ENCODE data around the gene AADAC. TPM values are rescaled to one million over a fixed set of nuclear protein-coding genes. Genes with fewer than 3 reads are reported as not detected.
A peak's percentile ranks its signal among the peaks of the same experiment; 100 is the strongest.

Gene AADAC
- total and polyA plus RNA-seq, 9 donors = 0.21 to 40.6 (median 0.38) TPM; not detected in 5

DNA sequence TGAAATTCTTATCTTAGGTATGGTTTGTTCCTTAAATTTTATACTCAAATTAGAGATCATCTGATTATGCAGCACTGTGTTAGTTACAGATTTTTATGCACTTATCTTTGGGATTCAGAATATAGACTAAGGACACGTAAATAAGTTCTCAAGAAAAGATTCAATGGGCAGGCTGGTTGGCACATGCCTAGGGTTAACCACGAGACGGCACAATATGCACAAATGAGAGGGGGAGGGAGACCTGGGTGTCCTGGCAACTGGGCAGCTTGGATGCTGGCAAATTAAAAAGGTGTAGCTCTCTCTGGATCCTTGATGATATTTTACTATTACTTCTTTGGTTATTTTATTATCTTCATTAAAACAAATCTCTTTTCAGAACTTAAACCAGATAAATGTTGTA is 672 bp downstream of the AADAC start:
- no peak overlapping the region for H3K27ac ChIP-seq
- TF ChIP-seq, protein P1, sequence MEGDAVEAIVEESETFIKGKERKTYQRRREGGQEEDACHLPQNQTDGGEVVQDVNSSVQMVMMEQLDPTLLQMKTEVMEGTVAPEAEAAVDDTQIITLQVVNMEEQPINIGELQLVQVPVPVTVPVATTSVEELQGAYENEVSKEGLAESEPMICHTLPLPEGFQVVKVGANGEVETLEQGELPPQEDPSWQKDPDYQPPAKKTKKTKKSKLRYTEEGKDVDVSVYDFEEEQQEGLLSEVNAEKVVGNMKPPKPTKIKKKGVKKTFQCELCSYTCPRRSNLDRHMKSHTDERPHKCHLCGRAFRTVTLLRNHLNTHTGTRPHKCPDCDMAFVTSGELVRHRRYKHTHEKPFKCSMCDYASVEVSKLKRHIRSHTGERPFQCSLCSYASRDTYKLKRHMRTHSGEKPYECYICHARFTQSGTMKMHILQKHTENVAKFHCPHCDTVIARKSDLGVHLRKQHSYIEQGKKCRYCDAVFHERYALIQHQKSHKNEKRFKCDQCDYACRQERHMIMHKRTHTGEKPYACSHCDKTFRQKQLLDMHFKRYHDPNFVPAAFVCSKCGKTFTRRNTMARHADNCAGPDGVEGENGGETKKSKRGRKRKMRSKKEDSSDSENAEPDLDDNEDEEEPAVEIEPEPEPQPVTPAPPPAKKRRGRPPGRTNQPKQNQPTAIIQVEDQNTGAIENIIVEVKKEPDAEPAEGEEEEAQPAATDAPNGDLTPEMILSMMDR (IDR thresholded peaks at IDR 0.05) = no peak
- TF ChIP-seq POLR2A (IDR thresholded peaks at IDR 0.05) (no peak), EP300 (IDR thresholded peaks at IDR 0.05) (no peak)
- no peak for DNase-seq
- no peaks in the 10 kb centered on the region for H3K36me3 ChIP-seq
- intact Hi-C loops (cut with DNase I) = no loop called here
- 90 to 94% (median 93%) methylated on average over 3 of the region's 3 CpGs for WGBS, 3 donors
- no peaks in the 10 kb centered on the region for H3K27me3 ChIP-seq
- H3K4me3 ChIP-seq = no peak overlapping the region
- no peaks in the 10 kb centered on the region for H3K4me1 ChIP-seq (ENCODE audit: insufficient read depth)
- no peaks in the 10 kb centered on the region for H3K9me3 ChIP-seq

- peak in 2 of 5 donors; percentile 29 to 30 for DNase-seq
- no peaks in the 10 kb centered on the region for H3K4me1 ChIP-seq (ENCODE audit: insufficient read depth)
- intact Hi-C loops (cut with DNase I) = no loop called here
- H3K9me3 ChIP-seq = no peaks in the 10 kb centered on the region
- H3K27ac ChIP-seq = no peak overlapping the region
- H3K4me3 ChIP-seq = no peak overlapping the region
- no peaks in the 10 kb centered on the region for H3K27me3 ChIP-seq
- TF ChIP-seq EP300 (IDR thresholded peaks at IDR 0.05) (no peak), POLR2A (IDR thresholded peaks at IDR 0.05) (no peak)
- 24 to 33% (median 25%) methylated on average over 3 of the region's 3 CpGs for WGBS, 3 donors
- no peaks in the 10 kb centered on the region for H3K36me3 ChIP-seq
Observed at GRCh38 chr3:151816091-151816604, 2.2 kb downstream of the AADAC start.

DNA sequence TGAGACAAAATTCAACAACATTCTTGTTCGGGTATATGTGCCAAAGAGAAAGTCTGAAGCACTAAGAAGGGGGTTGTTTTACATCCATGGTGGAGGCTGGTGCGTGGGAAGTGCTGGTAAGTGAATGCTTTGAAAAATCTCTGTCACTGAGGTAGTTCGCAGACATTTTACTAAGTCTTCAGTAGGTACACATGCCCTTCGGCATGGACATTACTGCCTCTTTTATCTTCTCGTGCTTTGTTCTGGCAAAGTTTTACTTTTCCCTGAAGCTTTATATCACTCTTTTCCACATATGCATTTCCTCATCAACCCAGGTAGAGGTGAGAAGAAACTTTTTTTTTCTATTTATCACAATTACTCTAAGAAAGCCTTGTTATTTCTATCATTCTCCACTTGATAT is 3.6 kb downstream of the AADAC start:
- intact Hi-C loops (cut with DNase I) = no loop called here
- H3K27ac ChIP-seq = no peak overlapping the region
- DNase-seq = no peak
- no peaks in the 10 kb centered on the region for H3K27me3 ChIP-seq
- no peaks in the 10 kb centered on the region for H3K4me1 ChIP-seq (ENCODE audit: insufficient read depth)
- H3K9me3 ChIP-seq = no peaks in the 10 kb centered on the region
- H3K4me3 ChIP-seq = no peak overlapping the region
- TF ChIP-seq EP300 (IDR thresholded peaks at IDR 0.05) = no peak
- TF ChIP-seq, protein P1 (IDR thresholded peaks at IDR 0.05) = no peak
- no peak for TF ChIP-seq POLR2A (IDR thresholded peaks at IDR 0.05)
- H3K36me3 ChIP-seq = no peaks in the 10 kb centered on the region
- WGBS, 3 donors = 85 to 91% (median 89%) methylated on average over 5 of the region's 5 CpGs

- WGBS, 3 donors = 94 to 97% (median 97%) methylated on average over 4 of the region's 4 CpGs
- no peak for DNase-seq
- Histone ChIP-seq H3K36me3 (no peaks in the 10 kb centered on the region), H3K27me3 (no peaks in the 10 kb centered on the region), H3K4me3 (no peak overlapping the region), H3K9me3 (no peaks in the 10 kb centered on the region), H3K4me1 (ENCODE audit: insufficient read depth) (no peaks in the 10 kb centered on the region), H3K27ac (no peak overlapping the region)
- intact Hi-C loops (cut with DNase I) = no loop called here
- no peak for TF ChIP-seq EP300 (IDR thresholded peaks at IDR 0.05)
- no peak for TF ChIP-seq POLR2A (IDR thresholded peaks at IDR 0.05)
- TF ChIP-seq, protein P1 (IDR thresholded peaks at IDR 0.05) = no peak
Observed at GRCh38 chr3:151818361-151818760, 4.4 kb downstream of the AADAC start.

DNA sequence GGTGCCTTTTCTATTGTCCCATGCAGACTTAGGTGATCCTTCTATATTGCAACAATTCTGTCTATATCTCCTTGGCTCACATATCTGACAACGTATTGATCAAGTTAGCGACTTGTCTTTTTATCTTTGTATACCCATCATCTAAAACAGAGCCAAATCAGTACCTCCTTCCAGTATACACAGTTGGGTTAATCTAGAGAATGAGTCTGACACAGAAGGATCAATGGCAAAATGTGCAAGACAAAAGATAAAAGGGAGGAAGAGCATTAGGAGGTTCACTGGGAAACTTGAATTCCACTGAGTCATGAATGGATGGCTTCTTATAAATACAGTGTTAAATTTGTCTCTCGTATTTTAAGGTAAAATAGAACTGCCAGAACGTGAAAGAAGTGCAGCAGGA is 6.0 kb downstream of the AADAC start:
- Histone ChIP-seq H3K4me1 (ENCODE audit: insufficient read depth) (no peaks in the 10 kb centered on the region), H3K36me3 (no peaks in the 10 kb centered on the region), H3K27ac (no peak overlapping the region), H3K9me3 (no peaks in the 10 kb centered on the region), H3K4me3 (no peak overlapping the region), H3K27me3 (no peaks in the 10 kb centered on the region)
- 87 to 90% (median 89%) methylated on average over 4 of the region's 4 CpGs for WGBS, 3 donors
- TF ChIP-seq POLR2A (IDR thresholded peaks at IDR 0.05) (no peak), EP300 (IDR thresholded peaks at IDR 0.05) (no peak)
- TF ChIP-seq, protein P1 (IDR thresholded peaks at IDR 0.05) = no peak
- intact Hi-C loops (cut with DNase I) = no loop called here
- DNase-seq = no peak
